Osteoblast (primary cell): ENCODE measurements around the gene DPP6. TPM values are rescaled to one million over a fixed set of nuclear protein-coding genes. Genes with fewer than 3 reads are reported as not detected.

Source experiments
- DNase-seq: peaks from one replicate; pipeline ENCODE4 v3.0.0; 2011; ENCODE audit warnings: low spot score, mixed read lengths; ENCODE audit not compliant: insufficient read length; ENCODE audit errors: missing footprints
- H2AFZ ChIP-seq: 2 replicates; pipeline ENCODE4 v1.6.0; 2011; ENCODE audit warnings: mild to moderate bottlenecking, low read length
- H3K27ac ChIP-seq: 2 replicates; pipeline ENCODE4 v1.5.1; 2011; ENCODE audit warnings: mild to moderate bottlenecking, low read depth, low read length, moderate library complexity
- H3K27me3 ChIP-seq: 2 replicates; pipeline ENCODE4 v1.6.0; 2012; ENCODE audit warnings: mild to moderate bottlenecking, control low read depth, inconsistent platforms, low read length, moderate library complexity; ENCODE audit not compliant: insufficient read depth
- H3K36me3 ChIP-seq: 2 replicates; pipeline ENCODE4 v1.5.1; 2011; ENCODE audit warnings: mild to moderate bottlenecking, low read length, control low read depth, moderate library complexity; ENCODE audit not compliant: insufficient read depth
- H3K4me1 ChIP-seq: 2 replicates; pipeline ENCODE4 v1.5.1; 2011; ENCODE audit warnings: mild to moderate bottlenecking, low read length, control low read depth, moderate library complexity; ENCODE audit not compliant: insufficient read depth
- H3K4me2 ChIP-seq: 2 replicates; pipeline ENCODE4 v1.6.0; 2011; ENCODE audit warnings: mild to moderate bottlenecking, low read length; ENCODE audit not compliant: insufficient read depth
- H3K4me3 ChIP-seq: fragments of 200-600 bp; sonication (generic); 3 replicates; pipeline ENCODE4 v1.5.1; 2012; ENCODE audit warnings: mild to moderate bottlenecking, low read length, inconsistent platforms; ENCODE audit not compliant: insufficient read depth
- H3K79me2 ChIP-seq: 2 replicates; pipeline ENCODE4 v1.6.0; 2012; ENCODE audit warnings: mild to moderate bottlenecking, low read length, control low read depth, inconsistent platforms; ENCODE audit not compliant: insufficient read depth
- H3K9me3 ChIP-seq: 2 replicates; pipeline ENCODE4 v1.5.1; 2011; ENCODE audit warnings: low read depth, low read length, control low read depth
- H4K20me1 ChIP-seq: 2 replicates; pipeline ENCODE4 v1.6.0; 2012; ENCODE audit warnings: mild to moderate bottlenecking, low read length, control low read depth; ENCODE audit not compliant: insufficient read depth
- total RNA-seq: library from RNA; depleted of rRNA; stranded (reverse); fragments of >200 nt; gene quantifications from 2 replicates; pipeline ENCODE4 v1.2.3, GENCODE V29; 2012
- TF ChIP-seq, protein P1 (sequence below): IDR thresholded peaks from 2 replicates; pipeline ENCODE4 v1.5.1; 2011; ENCODE audit warnings: mild to moderate bottlenecking, low read depth, low read length, moderate library complexity; ENCODE audit errors: extremely low read depth

The DPP6 gene
- total RNA-seq, 1 donor = not detected

DNA sequence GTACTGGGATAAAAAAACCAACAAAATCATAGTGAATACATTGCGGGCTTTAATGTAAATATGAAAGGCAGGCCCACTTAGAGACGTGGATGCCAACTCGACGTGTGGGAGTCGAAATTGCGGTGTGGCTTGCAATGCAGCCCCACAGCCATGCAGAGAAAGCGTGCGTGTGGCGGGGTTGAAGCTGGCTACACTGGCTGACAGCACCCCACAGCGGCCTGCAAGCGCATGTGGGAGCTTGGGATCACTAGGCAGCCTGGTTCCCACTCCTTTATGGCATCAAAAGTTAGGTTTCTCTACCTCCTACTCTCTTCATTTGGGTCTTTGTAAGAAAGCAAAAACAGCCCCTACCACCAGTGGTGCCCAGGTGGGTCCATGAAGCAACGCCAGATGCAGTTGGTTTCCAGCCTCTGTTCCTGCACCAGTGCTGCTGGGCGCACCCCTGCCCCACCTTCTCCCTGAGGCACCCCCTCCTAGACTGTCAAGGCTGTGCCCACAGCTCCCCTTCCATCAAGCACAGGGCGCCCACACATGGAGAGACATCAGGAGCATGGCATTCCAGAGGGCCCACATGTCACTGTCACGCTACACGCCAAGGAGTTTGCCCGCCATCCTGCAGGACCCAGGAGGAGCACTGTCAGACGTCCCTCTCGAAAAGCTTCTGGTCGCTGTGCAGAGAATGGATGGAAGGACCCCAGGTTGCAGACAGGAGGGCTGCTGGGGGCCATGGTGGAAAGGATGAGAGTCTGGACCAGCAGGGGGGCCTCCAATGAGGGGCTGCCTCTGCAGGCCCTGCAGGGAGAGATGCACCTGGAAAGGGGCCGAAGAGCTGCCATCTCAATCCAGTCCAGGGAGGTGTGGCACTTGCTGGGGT lies 807.8 kb downstream of the DPP6 start:
- no peaks in the 10 kb centered on the region for H3K9me3 ChIP-seq
- no peaks in the 10 kb centered on the region for H4K20me1 ChIP-seq
- no peak overlapping the region for H3K4me2 ChIP-seq
- H3K4me1 ChIP-seq = no peaks in the 10 kb centered on the region
- DNase-seq = peak; percentile 69
- no peaks in the 10 kb centered on the region for H3K36me3 ChIP-seq
- no peak overlapping the region for H3K4me3 ChIP-seq
- no peaks in the 10 kb centered on the region for H3K27me3 ChIP-seq
- no peak overlapping the region for H3K27ac ChIP-seq
- H2AFZ ChIP-seq = no peak overlapping the region
- TF ChIP-seq, protein P1, sequence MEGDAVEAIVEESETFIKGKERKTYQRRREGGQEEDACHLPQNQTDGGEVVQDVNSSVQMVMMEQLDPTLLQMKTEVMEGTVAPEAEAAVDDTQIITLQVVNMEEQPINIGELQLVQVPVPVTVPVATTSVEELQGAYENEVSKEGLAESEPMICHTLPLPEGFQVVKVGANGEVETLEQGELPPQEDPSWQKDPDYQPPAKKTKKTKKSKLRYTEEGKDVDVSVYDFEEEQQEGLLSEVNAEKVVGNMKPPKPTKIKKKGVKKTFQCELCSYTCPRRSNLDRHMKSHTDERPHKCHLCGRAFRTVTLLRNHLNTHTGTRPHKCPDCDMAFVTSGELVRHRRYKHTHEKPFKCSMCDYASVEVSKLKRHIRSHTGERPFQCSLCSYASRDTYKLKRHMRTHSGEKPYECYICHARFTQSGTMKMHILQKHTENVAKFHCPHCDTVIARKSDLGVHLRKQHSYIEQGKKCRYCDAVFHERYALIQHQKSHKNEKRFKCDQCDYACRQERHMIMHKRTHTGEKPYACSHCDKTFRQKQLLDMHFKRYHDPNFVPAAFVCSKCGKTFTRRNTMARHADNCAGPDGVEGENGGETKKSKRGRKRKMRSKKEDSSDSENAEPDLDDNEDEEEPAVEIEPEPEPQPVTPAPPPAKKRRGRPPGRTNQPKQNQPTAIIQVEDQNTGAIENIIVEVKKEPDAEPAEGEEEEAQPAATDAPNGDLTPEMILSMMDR = no peak
- H3K79me2 ChIP-seq = no peaks in the 10 kb centered on the region

DNA sequence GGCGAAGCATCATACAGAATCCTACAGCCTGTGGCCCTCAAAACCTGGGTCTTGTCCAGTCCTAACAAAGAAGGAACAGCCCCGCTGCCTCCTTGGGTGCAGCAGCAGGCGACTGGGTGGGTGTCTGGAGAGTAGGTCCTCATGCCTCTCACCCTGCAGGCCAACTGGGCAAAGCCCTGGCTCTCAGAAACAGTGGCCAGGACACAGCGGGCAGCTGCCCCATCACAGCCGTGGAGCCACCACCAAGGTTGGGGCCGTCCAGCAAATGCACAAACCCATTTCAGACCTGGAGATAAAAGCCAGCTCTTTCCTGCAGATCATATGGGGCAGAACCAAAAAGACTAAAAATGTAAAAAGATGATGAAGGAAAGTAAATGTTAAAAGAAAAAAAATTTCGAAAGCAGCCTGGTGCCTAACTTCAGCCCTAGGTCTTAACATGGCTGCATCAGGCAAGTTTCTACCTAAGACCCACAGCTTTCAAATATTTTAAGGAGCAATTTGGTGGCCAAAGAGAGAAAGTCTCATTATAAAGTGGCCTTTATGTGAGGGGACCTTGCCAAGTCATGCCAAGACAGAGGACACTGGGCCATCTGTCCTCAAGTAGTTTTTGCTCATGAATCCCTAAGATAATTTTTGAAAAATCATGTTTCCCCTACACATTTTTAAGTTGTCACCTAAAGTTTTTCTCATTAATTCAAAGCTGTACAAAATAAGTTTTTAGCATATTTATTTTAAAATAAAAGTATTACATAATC lies 808.6 kb downstream of the DPP6 start:
- no peak for DNase-seq
- no peaks in the 10 kb centered on the region for H3K36me3 ChIP-seq
- H3K27ac ChIP-seq = no peak overlapping the region
- H3K4me1 ChIP-seq = no peaks in the 10 kb centered on the region
- no peaks in the 10 kb centered on the region for H3K9me3 ChIP-seq
- H3K27me3 ChIP-seq = no peaks in the 10 kb centered on the region
- no peaks in the 10 kb centered on the region for H4K20me1 ChIP-seq
- no peak overlapping the region for H3K4me2 ChIP-seq
- H2AFZ ChIP-seq = no peak overlapping the region
- H3K4me3 ChIP-seq = no peak overlapping the region
- TF ChIP-seq, protein P1 = no peak
- H3K79me2 ChIP-seq = no peaks in the 10 kb centered on the region

DNA sequence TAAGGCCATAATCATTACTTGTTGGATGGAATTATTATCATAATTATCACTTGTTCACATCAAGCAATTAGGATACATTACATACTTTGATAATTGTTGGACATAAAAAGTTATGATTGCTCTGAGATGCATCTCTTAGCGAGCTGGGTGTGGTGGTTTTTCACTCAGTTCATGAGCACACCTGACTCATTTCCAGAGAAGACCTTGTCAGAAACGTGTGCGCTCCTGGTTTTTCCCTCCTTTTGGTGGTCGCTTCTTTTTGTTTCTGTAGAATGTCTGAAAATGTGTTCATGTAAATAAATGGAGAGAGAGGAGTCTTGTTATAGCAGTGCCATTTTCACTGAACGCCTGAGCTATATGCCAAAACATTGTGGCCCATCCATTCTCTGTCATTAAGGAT lies 809.4 kb downstream of the DPP6 start:
- TF ChIP-seq, protein P1 = no peak
- Histone ChIP-seq H3K27ac (no peak overlapping the region), H3K4me3 (no peak overlapping the region), H4K20me1 (no peaks in the 10 kb centered on the region), H3K27me3 (no peaks in the 10 kb centered on the region), H2AFZ (no peak overlapping the region), H3K9me3 (no peaks in the 10 kb centered on the region), H3K4me1 (no peaks in the 10 kb centered on the region), H3K79me2 (no peaks in the 10 kb centered on the region), H3K4me2 (no peak overlapping the region), H3K36me3 (no peaks in the 10 kb centered on the region)
- no peak for DNase-seq
